GM18526 (cell line): Measurements from ENCODE around the gene TUBB4B.

Source experiments
- POLR2A ChIP-seq: IDR thresholded peaks from 3 replicates; pipeline ENCODE4 v1.6.1; 2011; ENCODE audit not compliant: insufficient read length; ENCODE audit errors: extremely low read depth

TUBB4B gene

GRCh38 chr9:137247916-137248175 lies 6.8 kb downstream of the TUBB4B start:
- TF ChIP-seq POLR2A, result no peak

GRCh38 chr9:137250329-137251193 lies 9.5 kb downstream of the TUBB4B start:
- no peak for TF ChIP-seq POLR2A

GRCh38 chr9:137251194-137251461 lies 10.0 kb downstream of the TUBB4B start, which contains the start of gene STPG3:
TSS of gene STPG3 (plus strand) at chr9:137251286. CDS start at chr9:137251287, 1 bp downstream.
- no peak for TF ChIP-seq POLR2A

GRCh38 chr9:137251490-137252268 lies 10.6 kb downstream of the TUBB4B start:
- no peak for TF ChIP-seq POLR2A

GRCh38 chr9:137252555-137253506 lies 11.7 kb downstream of the TUBB4B start:
- TF ChIP-seq POLR2A, result no peak

GRCh38 chr9:137253717-137254623 lies 12.9 kb downstream of the TUBB4B start:
- no peak for TF ChIP-seq POLR2A

- peak; percentile 83 for TF ChIP-seq POLR2A
Observed at GRCh38 chr9:137254624-137255447, 13.7 kb downstream of the TUBB4B start, which contains the start of gene NELFB. TSS of gene NELFB (plus strand) at chr9:137255327.

- no peak for TF ChIP-seq POLR2A
Observed at GRCh38 chr9:137255448-137256114, 14.5 kb downstream of the TUBB4B start.

GRCh38 chr9:137256362-137256761 lies 15.3 kb downstream of the TUBB4B start:
- no peak for TF ChIP-seq POLR2A

- TF ChIP-seq POLR2A, result no peak
Observed at GRCh38 chr9:137256856-137257255, 15.8 kb downstream of the TUBB4B start.

- TF ChIP-seq POLR2A, result no peak
Observed at GRCh38 chr9:137262909-137263285, 21.8 kb downstream of the TUBB4B start.

GRCh38 chr9:137263506-137263905 lies 22.4 kb downstream of the TUBB4B start:
- no peak for TF ChIP-seq POLR2A

GRCh38 chr9:137264067-137264466 lies 23.0 kb downstream of the TUBB4B start:
- no peak for TF ChIP-seq POLR2A

- no peak for TF ChIP-seq POLR2A
Observed at GRCh38 chr9:137265496-137266161, 24.5 kb downstream of the TUBB4B start.
